ENCODE measurements around the gene NRROS. TPM values are rescaled to one million over a fixed set of nuclear protein-coding genes. Genes with fewer than 3 reads are reported as not detected.
"Not testable (repeated sequence)": the region's sequence is repeated elsewhere in the genome, so short reads cannot be mapped to it uniquely, and the experiment has no call there.

The NRROS gene
- total RNA-seq (ENCODE audit: low replicate concordance): 0.50 and 0.68 TPM in 2 replicates
- long read RNA-seq: 0 reads

- peak within 1 kb of the TSS; percentile 79 for H3K4me3 Mint-ChIP-seq
- H3K27me3 Mint-ChIP-seq: peaks cover 34% of the 10 kb centered on the region
- no peak within 1 kb of the TSS for H3K27ac Mint-ChIP-seq
- no peak for TF ChIP-seq CTCF (conservative IDR thresholded peaks at IDR 0.05)
- no peaks in the 10 kb centered on the region for H3K4me1 Mint-ChIP-seq (ENCODE audit: unreplicated experiment)
- DNase-seq (ENCODE audit: extremely low spot score, unreplicated experiment): no peak
- no peaks in the 10 kb centered on the region for H3K36me3 Mint-ChIP-seq
- no peaks in the 10 kb centered on the region for H3K9me3 Mint-ChIP-seq
These were observed at the start of gene NRROS for GRCh38 chr3:196639483-196640296. Gene NRROS (plus strand): TSS chr3:196639694. CDS start chr3:196654540, 14,846 bp downstream.

- TF ChIP-seq CTCF (conservative IDR thresholded peaks at IDR 0.05): no peak
- Mint-ChIP-seq H3K4me3 (no peak overlapping the region), H3K36me3 (peaks cover 5% of the 10 kb centered on the region)
These were observed 49.2 kb upstream of the NRROS start for GRCh38 chr3:196590279-196590678.

GRCh38 chr3:196596355-196596754, 43.1 kb upstream of the NRROS start:
- Mint-ChIP-seq H3K27me3 (peaks cover 5% of the 10 kb centered on the region), H3K9me3 (no peaks in the 10 kb centered on the region), H3K27ac (no peak overlapping the region), H3K36me3 (no peaks in the 10 kb centered on the region), H3K4me1 (ENCODE audit: unreplicated experiment) (peaks cover 5% of the 10 kb centered on the region), H3K4me3 (no peak overlapping the region)
- DNase-seq (ENCODE audit: extremely low spot score, unreplicated experiment): no peak
- TF ChIP-seq CTCF (conservative IDR thresholded peaks at IDR 0.05): no peak

More at GRCh38 chr3:196590279-196590678, 49.2 kb upstream of the NRROS start:
- no peaks in the 10 kb centered on the region for H3K9me3 Mint-ChIP-seq
- DNase-seq (ENCODE audit: extremely low spot score, unreplicated experiment): no peak
- no peak overlapping the region for H3K27ac Mint-ChIP-seq
- H3K4me1 Mint-ChIP-seq (ENCODE audit: unreplicated experiment): no peaks in the 10 kb centered on the region
- H3K27me3 Mint-ChIP-seq: no peaks in the 10 kb centered on the region

GRCh38 chr3:196597971-196598733, 41.3 kb upstream of the NRROS start:
- H3K27me3 Mint-ChIP-seq; H3K27ac Mint-ChIP-seq; H3K4me1 Mint-ChIP-seq (ENCODE audit: unreplicated experiment); H3K4me3 Mint-ChIP-seq; H3K9me3 Mint-ChIP-seq; H3K36me3 Mint-ChIP-seq; DNase-seq (ENCODE audit: extremely low spot score, unreplicated experiment): not testable (repeated sequence)

GRCh38 chr3:196599734-196600128, 39.8 kb upstream of the NRROS start:
- no peaks in the 10 kb centered on the region for H3K36me3 Mint-ChIP-seq
- no peak for TF ChIP-seq CTCF (conservative IDR thresholded peaks at IDR 0.05)
- no peaks in the 10 kb centered on the region for H3K9me3 Mint-ChIP-seq
- peaks cover 9% of the 10 kb centered on the region for H3K27me3 Mint-ChIP-seq
- H3K27ac Mint-ChIP-seq: no peak overlapping the region
- H3K4me3 Mint-ChIP-seq: no peak overlapping the region
- peaks cover 5% of the 10 kb centered on the region for H3K4me1 Mint-ChIP-seq (ENCODE audit: unreplicated experiment)
- no peak for DNase-seq (ENCODE audit: extremely low spot score, unreplicated experiment)

GRCh38 chr3:196600359-196600758, 39.1 kb upstream of the NRROS start:
- no peak overlapping the region for H3K27ac Mint-ChIP-seq
- peaks cover 5% of the 10 kb centered on the region for H3K4me1 Mint-ChIP-seq (ENCODE audit: unreplicated experiment)
- H3K4me3 Mint-ChIP-seq: no peak overlapping the region
- no peak for TF ChIP-seq CTCF (conservative IDR thresholded peaks at IDR 0.05)
- DNase-seq (ENCODE audit: extremely low spot score, unreplicated experiment): no peak
- H3K36me3 Mint-ChIP-seq: no peaks in the 10 kb centered on the region
- no peaks in the 10 kb centered on the region for H3K9me3 Mint-ChIP-seq
- H3K27me3 Mint-ChIP-seq: peaks cover 13% of the 10 kb centered on the region
